Neural progenitor cell (in vitro differentiated cells): Measurements from ENCODE around the gene MDP1.

ENCODE experiments used
- CTCF ChIP-seq: fragments of 200-600 bp; sonication (generic); IDR thresholded peaks from 2 replicates; pipeline ENCODE4 v1.5.1; 2017; ENCODE audit warnings: antibody characterized with exemption, mild to moderate bottlenecking
- EZH2 ChIP-seq: fragments of 200-600 bp; sonication (generic); IDR thresholded peaks from 2 replicates; pipeline ENCODE4 v1.6.1; 2017; ENCODE audit warnings: antibody characterized with exemption, mild to moderate bottlenecking, moderate library complexity
- EZH2phosphoT487 ChIP-seq: fragments of 200-600 bp; sonication (generic); IDR thresholded peaks from 2 replicates; pipeline ENCODE4 v1.6.1; 2017; ENCODE audit warnings: antibody characterized with exemption

DNA sequence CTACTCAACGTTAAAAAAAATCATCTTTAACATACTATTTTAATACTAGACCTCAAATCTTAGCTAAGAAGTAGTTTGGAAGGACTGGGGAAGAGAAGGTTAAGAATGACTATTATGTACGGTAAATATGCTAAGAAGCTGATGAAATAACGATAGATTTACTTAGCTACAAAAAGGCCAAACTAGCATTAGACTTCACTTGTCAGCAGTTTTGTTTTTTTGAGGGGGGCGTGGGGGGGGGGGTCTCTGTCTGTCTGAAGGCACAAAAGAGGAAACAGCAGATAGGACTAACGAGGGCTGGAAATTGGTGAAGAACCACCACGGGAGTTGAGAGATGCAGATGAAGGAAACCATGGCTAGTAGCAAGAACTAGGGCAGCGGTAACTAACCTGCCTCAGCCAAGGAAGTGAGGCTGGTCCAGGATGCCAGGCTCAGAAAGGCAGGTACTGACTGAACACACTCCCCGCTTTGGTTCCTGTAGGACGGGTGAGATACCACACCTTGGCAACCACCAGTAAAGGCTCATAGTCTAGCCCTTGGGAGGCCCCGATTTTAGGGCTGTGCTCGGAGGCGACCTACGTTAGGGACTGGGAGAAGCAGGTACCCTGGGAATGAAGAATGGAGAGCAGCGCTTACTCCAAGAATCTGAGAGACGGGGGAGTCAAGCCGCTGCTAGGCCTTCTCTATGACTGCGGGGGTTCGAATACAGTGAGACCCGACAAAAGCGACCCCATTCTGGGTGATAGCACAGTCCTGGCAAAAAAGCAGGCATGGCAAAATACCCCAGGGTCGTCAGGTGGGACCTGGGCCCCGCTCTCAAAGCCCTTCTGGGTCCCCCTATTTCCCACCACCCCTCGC lies 15.6 kb upstream of the MDP1 start:
- TF ChIP-seq EZH2 (no peak), CTCF (no peak), EZH2phosphoT487 (no peak)
